ENCODE measurements around the gene MRGPRF.

GRCh38 chr11:69004411-69005182, 8.4 kb downstream of the MRGPRF start:
- TF ChIP-seq CTCF (conservative IDR thresholded peaks at IDR 0.05) (no peak), EZH2 (IDR thresholded peaks at IDR 0.05; ENCODE audit: low read depth) (no peak)

Data from PC-9 (cell line).